ENCODE results near the gene RHCG. TPM values are rescaled to one million over a fixed set of nuclear protein-coding genes. Genes with fewer than 3 reads are reported as not detected.
A peak's percentile ranks its signal among the peaks of the same experiment; 100 is the strongest.

Gene RHCG
- total and polyA plus RNA-seq, 2 of the 13 experiments (the other 11 are each of a cell fraction or from before 2014, with no cell fraction given) = not detected

DNA sequence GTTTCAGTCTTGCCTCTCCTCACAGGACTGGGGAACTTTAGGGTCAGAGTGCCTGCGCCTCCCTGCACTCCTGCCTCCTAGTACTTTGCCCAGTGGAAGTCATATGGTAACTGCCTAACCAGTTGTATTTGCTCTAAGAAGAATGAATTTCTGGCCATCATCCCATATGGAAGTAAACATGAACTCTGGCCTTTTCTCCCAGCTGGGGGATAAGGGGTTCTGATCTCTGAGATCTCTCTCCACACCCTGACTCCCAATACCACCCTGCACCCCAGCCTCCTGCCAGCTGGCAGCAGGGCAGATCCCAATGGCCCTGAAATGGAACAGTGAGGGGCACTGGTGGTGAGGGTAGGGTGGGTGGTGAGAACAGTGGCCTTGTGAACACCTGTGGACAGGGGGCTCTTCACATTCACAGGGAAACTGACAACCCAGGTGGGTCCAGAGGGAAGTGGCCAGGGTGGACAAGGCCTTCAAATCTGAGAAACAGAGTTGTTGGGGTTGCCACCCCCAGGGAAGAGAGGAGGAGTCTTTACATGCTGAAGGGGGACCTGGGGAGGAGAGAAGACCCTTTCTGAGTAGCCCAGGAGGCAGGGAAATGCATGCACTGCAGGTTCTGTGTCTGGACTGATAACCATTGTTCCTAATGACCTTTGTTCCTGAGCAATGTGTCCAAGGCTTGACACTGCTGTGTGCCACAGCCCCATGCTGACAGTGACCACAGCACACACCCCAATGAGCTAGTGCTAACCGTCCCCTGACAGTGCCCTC lies 36.9 kb downstream of the RHCG start (continued):
- TF ChIP-seq TCF12 (IDR thresholded peaks at IDR 0.05) (no peak), TCF12 (CRISPR knock-in tag; IDR thresholded peaks at IDR 0.05) (no peak), ZNF569 (CRISPR knock-in tag; IDR thresholded peaks at IDR 0.05; ENCODE audit: borderline replicate concordance) (no peak), FOSL2 (CRISPR knock-in tag; IDR thresholded peaks at IDR 0.05) (no peak), KLF11 (CRISPR knock-in tag; IDR thresholded peaks at IDR 0.05) (no peak), ZNF777 (CRISPR knock-in tag; IDR thresholded peaks at IDR 0.05) (no peak), HDAC2 (CRISPR knock-in tag; IDR thresholded peaks at IDR 0.05) (peak; percentile 39), SP5 (CRISPR knock-in tag; IDR thresholded peaks at IDR 0.05; ENCODE audit: borderline replicate concordance, low read depth) (no peak), ZNF124 (CRISPR knock-in tag; IDR thresholded peaks at IDR 0.05) (0 out of 2 replicates have a peak, but pooled peaks have one; percentile 24), SIX4 (CRISPR knock-in tag; IDR thresholded peaks at IDR 0.05) (no peak), TAF1 (CRISPR knock-in tag; IDR thresholded peaks at IDR 0.05) (no peak), MTF2 (CRISPR knock-in tag; IDR thresholded peaks at IDR 0.05; ENCODE audit: borderline replicate concordance) (no peak), THYN1 (CRISPR knock-in tag; IDR thresholded peaks at IDR 0.05; ENCODE audit: borderline replicate concordance, low read depth) (no peak), SOX5 (CRISPR knock-in tag; IDR thresholded peaks at IDR 0.05; ENCODE audit: borderline replicate concordance) (peak; percentile 90), GABPB1 (CRISPR knock-in tag; IDR thresholded peaks at IDR 0.05) (no peak), HNF4A (CRISPR knock-in tag; IDR thresholded peaks at IDR 0.05) (peak; percentile 93), ZNF350 (CRISPR knock-in tag; IDR thresholded peaks at IDR 0.05; ENCODE audit: borderline replicate concordance, low read depth) (peak; percentile 38; the same call in 1 of the 2 replicates), GPN1 (CRISPR knock-in tag; IDR thresholded peaks at IDR 0.05; ENCODE audit: borderline replicate concordance) (no peak), YEATS4 (CRISPR knock-in tag; IDR thresholded peaks at IDR 0.05; ENCODE audit: borderline replicate concordance) (0 out of 2 replicates have a peak, but pooled peaks have one; percentile 41)
- TF ChIP-seq, protein P1, sequence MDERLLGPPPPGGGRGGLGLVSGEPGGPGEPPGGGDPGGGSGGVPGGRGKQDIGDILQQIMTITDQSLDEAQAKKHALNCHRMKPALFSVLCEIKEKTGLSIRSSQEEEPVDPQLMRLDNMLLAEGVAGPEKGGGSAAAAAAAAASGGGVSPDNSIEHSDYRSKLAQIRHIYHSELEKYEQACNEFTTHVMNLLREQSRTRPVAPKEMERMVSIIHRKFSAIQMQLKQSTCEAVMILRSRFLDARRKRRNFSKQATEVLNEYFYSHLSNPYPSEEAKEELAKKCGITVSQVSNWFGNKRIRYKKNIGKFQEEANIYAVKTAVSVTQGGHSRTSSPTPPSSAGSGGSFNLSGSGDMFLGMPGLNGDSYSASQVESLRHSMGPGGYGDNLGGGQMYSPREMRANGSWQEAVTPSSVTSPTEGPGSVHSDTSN (CRISPR knock-in tag; IDR thresholded peaks at IDR 0.05) = no peak
- TF ChIP-seq, protein P2, sequence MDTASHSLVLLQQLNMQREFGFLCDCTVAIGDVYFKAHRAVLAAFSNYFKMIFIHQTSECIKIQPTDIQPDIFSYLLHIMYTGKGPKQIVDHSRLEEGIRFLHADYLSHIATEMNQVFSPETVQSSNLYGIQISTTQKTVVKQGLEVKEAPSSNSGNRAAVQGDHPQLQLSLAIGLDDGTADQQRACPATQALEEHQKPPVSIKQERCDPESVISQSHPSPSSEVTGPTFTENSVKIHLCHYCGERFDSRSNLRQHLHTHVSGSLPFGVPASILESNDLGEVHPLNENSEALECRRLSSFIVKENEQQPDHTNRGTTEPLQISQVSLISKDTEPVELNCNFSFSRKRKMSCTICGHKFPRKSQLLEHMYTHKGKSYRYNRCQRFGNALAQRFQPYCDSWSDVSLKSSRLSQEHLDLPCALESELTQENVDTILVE (CRISPR knock-in tag; IDR thresholded peaks at IDR 0.05) = no peak
- TF ChIP-seq, protein P3, sequence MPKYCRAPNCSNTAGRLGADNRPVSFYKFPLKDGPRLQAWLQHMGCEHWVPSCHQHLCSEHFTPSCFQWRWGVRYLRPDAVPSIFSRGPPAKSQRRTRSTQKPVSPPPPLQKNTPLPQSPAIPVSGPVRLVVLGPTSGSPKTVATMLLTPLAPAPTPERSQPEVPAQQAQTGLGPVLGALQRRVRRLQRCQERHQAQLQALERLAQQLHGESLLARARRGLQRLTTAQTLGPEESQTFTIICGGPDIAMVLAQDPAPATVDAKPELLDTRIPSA (CRISPR knock-in tag; IDR thresholded peaks at IDR 0.05; ENCODE audit: borderline replicate concordance) = no peak
- TF ChIP-seq, protein P4, sequence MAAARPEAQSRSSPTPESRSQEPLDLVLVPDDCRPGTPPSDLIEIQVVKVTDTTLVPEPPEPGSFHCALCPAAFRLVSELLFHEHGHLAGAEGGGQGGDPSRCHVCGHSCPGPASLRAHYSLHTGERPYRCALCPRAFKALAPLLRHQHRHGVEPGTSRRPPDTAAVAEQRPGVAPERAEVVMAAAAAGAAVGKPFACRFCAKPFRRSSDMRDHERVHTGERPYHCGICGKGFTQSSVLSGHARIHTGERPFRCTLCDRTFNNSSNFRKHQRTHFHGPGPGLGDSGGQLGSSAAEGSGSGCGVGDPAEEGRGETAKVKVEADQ (CRISPR knock-in tag; IDR thresholded peaks at IDR 0.05; ENCODE audit: borderline replicate concordance) = no peak
